HepG2 (cell line): ENCODE measurements around the gene ESRP2. TPM values are rescaled to one million over a fixed set of nuclear protein-coding genes. Genes with fewer than 3 reads are reported as not detected.
A peak's percentile ranks its signal among the peaks of the same experiment; 100 is the strongest.

Experiments
- ATAC-seq: fragments of 200-7000 bp; cut with Tn5 transposase; 3 replicates; pipeline ENCODE4 v1.9.1; 2020; ENCODE audit warnings: mild to moderate bottlenecking, moderate library complexity
- BruUV-seq: library from RNA; stranded (reverse); fragments of 400-500 nt; replicated peaks from 2 replicates; lab custom pipeline; 2021; lab: Mats Ljungman, UMichigan
- CTCF ChIA-PET: fragments of 300-600 bp; formaldehyde crosslinking; extraction: SDS; loops from one replicate; lab custom pipeline; 2021; ENCODE audit warnings: low total read pairs, inconsistent platforms, low intra/inter-chr PET ratio; lab: Yijun Ruan, JAX
- POLR2A ChIA-PET: fragments of 350-600 bp; sonication (Branson Sonifier 250); formaldehyde crosslinking; loops from one replicate; lab custom pipeline; 2020; ENCODE audit warnings: antibody characterized with exemption, inconsistent platforms; lab: Yijun Ruan, JAX
- DNase-seq: peaks from one replicate; pipeline ENCODE4 v3.0.0-alpha.2; 2015; ENCODE audit warnings: low spot score
- FAIRE-seq: peaks from 3 replicates; lab custom pipeline; 2011; peaks lifted over from hg19 to GRCh38; lab: Jason Lieb, UNC
- H2AFZ ChIP-seq: one replicate; pipeline ENCODE4 v1.6.1; 2011; ENCODE audit warnings: low read length, inconsistent platforms
- H3K27ac ChIP-seq: fragments of 300-600 bp; 3 replicates; pipeline ENCODE4 v1.8.0; 2011; ENCODE audit warnings: mixed run types, mild to moderate bottlenecking, mixed read lengths, low read length, inconsistent platforms; ENCODE audit not compliant: insufficient read depth; ENCODE audit errors: extremely low read length
- H3K27me3 ChIP-seq, 2 experiments: fragments of 200-600 bp in 1 of 2; 2 replicates in 1 of 2; 3 replicates in 1 of 2; pipeline versions ENCODE4 v1.6.0 to v1.8.0; 2011; ENCODE audit warnings: low read length in 2 of 2, mild to moderate bottlenecking in 2 of 2, moderate library complexity in 2 of 2, inconsistent platforms in 1 of 2; ENCODE audit not compliant: insufficient read depth in 2 of 2, control insufficient read depth in 1 of 2
- H3K36me3 ChIP-seq, 2 experiments: fragments of 200-600 bp in 1 of 2; replicated peaks in 1 of 2; 2 replicates in 1 of 2; 3 replicates in 1 of 2; pipeline versions ENCODE4 v1.5.1 to v1.8.0; 2011; ENCODE audit warnings: low read length in 2 of 2, inconsistent platforms in 1 of 2; ENCODE audit not compliant: insufficient read depth in 2 of 2, control insufficient read depth in 1 of 2
- H3K4me1 ChIP-seq: 2 replicates; pipeline ENCODE4 v1.5.1; 2012; ENCODE audit warnings: low read length, inconsistent platforms; ENCODE audit not compliant: insufficient read depth
- H3K4me2 ChIP-seq: 2 replicates; pipeline ENCODE4 v1.6.0; 2011; ENCODE audit warnings: low read depth, low read length, inconsistent platforms
- H3K4me3 ChIP-seq, 3 experiments: fragments of 200-600 bp in 1 of 3; sonication (generic), shearing (Covaris generic) in 1 of 3; replicated peaks in 1 of 3; 2 replicates each; pipeline ENCODE4 v1.5.1; 2011 to 2016; ENCODE audit warnings: low read length in 3 of 3, inconsistent platforms in 2 of 3, low read depth in 2 of 3, mild to moderate bottlenecking in 2 of 3, control low read depth in 1 of 3, mixed read lengths in 1 of 3; ENCODE audit not compliant: insufficient read depth in 1 of 3
- H3K79me2 ChIP-seq: one replicate; pipeline ENCODE4 v1.6.1; 2011; ENCODE audit warnings: low read length, inconsistent platforms; ENCODE audit not compliant: insufficient read depth
- H3K9ac ChIP-seq: 2 replicates; pipeline ENCODE4 v1.6.0; 2011; ENCODE audit warnings: mild to moderate bottlenecking, low read depth, low read length, inconsistent platforms; ENCODE audit not compliant: insufficient read depth
- H3K9me3 ChIP-seq: 2 replicates; pipeline ENCODE4 v1.5.1; 2012; ENCODE audit warnings: mild to moderate bottlenecking, low read length
- H4K20me1 ChIP-seq: 2 replicates; pipeline ENCODE4 v1.6.0; 2011; ENCODE audit warnings: inconsistent platforms, mild to moderate bottlenecking, low read length, moderate library complexity; ENCODE audit not compliant: insufficient read depth
- AGO1 ChIP-seq: fragments of 200-400 bp; formaldehyde crosslinking; IDR thresholded peaks from 2 replicates; pipeline ENCODE4 v1.6.1; 2017; ENCODE audit warnings: mild to moderate bottlenecking, low read depth, low read length, moderate library complexity; ENCODE audit not compliant: poor library complexity, severe bottlenecking
- AGO2 ChIP-seq: fragments of 200-400 bp; formaldehyde crosslinking; optimal IDR thresholded peaks from 2 replicates; pipeline ENCODE3; 2017; ENCODE audit warnings: mild to moderate bottlenecking, low read depth, low read length, moderate library complexity
- AKAP8 ChIP-seq: sonication (generic); formaldehyde crosslinking; IDR thresholded peaks from 2 replicates; pipeline ENCODE4 v1.5.1; 2020; ENCODE audit warnings: mild to moderate bottlenecking, missing genetic modification reagents
- CREM ChIP-seq, 2 experiments: sonication (generic) in 1 of 2; formaldehyde crosslinking in 1 of 2; IDR thresholded peaks; 2 replicates each; pipeline versions ENCODE4 v1.4.0 to v1.6.1; 2016 to 2020; ENCODE audit warnings: antibody characterized with exemption in 1 of 2, mild to moderate bottlenecking in 1 of 2, missing genetic modification reagents in 1 of 2
- MAX ChIP-seq: IDR thresholded peaks from 2 replicates; pipeline ENCODE4 v1.6.1; 2012; ENCODE audit warnings: inconsistent platforms
- RBFOX2 ChIP-seq: fragments of 200-400 bp; formaldehyde crosslinking; IDR thresholded peaks from 2 replicates; pipeline ENCODE4 v1.6.1; 2017; ENCODE audit warnings: low read depth, mild to moderate bottlenecking, low read length
- RBM22 ChIP-seq: fragments of 200-400 bp; formaldehyde crosslinking; optimal IDR thresholded peaks from 2 replicates; pipeline ENCODE3; 2017; ENCODE audit warnings: mild to moderate bottlenecking, low read length, moderate library complexity
- TBX3 ChIP-seq: fragments of 450-650 bp; IDR thresholded peaks from 2 replicates; pipeline ENCODE4 v1.6.1; 2017; ENCODE audit warnings: antibody characterized with exemption, mild to moderate bottlenecking, inconsistent platforms, borderline replicate concordance
- TP53 ChIP-seq: sonication (generic); formaldehyde crosslinking; conservative IDR thresholded peaks from 2 replicates; pipeline ENCODE4 v1.4.0; 2020; ENCODE audit warnings: missing genetic modification reagents
- ZBTB38 ChIP-seq: sonication (generic); formaldehyde crosslinking; IDR thresholded peaks from 2 replicates; pipeline ENCODE4 v1.5.1; 2020; ENCODE audit warnings: mild to moderate bottlenecking, missing genetic modification reagents
- ZNF766 ChIP-seq: sonication (generic); formaldehyde crosslinking; IDR thresholded peaks from 2 replicates; pipeline ENCODE4 v1.5.0; 2020; ENCODE audit warnings: missing genetic modification reagents, borderline replicate concordance
- WGBS: methylation state at CpG from one replicate; pipeline ENCODE4 v1.1.6; 2017; ENCODE audit warnings: low lambda C conversion rate; 5-methylcytosine and 5-hydroxymethylcytosine counted together
- in situ Hi-C: cut with HindIII; loops from 2 replicates; pipeline ENCODE4 v1.10.0; 2017; ENCODE audit warnings: low pct_unique_long_range_greater_than_20kb; ENCODE audit not compliant: extremely low pct_ligation_motif_present
- intact Hi-C: fragments of 100-400 bp; cut with micrococcal nuclease; formaldehyde crosslinking; loops from one replicate; pipeline ENCODE4 v1.10.0; 2022; ENCODE audit not compliant: unreplicated experiment
- polyA plus RNA-seq, 8 experiments: library from polyadenylated mRNA; depleted of rRNA in 3 of 8; stranded (reverse) in 7 of 8; unstranded in 1 of 8; fragments of >200 nt; fragmentation: Illumina TruSeq in 4 of 8; extraction: Trizol in 4 of 8; gene quantifications; 2 replicates each; pipeline versions ENCODE4 v1.2.1 to v1.2.3, GENCODE V29; 2011 to 2016; ENCODE audit warnings: low read depth in 4 of 8, missing spikeins in 1 of 8, mixed read lengths in 1 of 8; ENCODE audit not compliant: insufficient read depth in 1 of 8
- total RNA-seq, 5 experiments: library from RNA; depleted of rRNA; stranded (reverse); fragments of >200 nt; fragmentation: Illumina TruSeq; extraction: Trizol; gene quantifications; 2 replicates each; pipeline ENCODE4 v1.2.3, GENCODE V29; 2016; ENCODE audit warnings: low read depth in 1 of 5
- TF ChIP-seq, protein P1 (sequence below): sonication (generic); formaldehyde crosslinking; IDR thresholded peaks from 2 replicates; pipeline ENCODE4 v1.4.0; 2020; ENCODE audit warnings: missing genetic modification reagents

The ESRP2 gene
- total and polyA plus RNA-seq, 2 of the 13 experiments (the other 11 are each of a cell fraction or from before 2014, with no cell fraction given) = 21.1 to 32.4 TPM

DNA sequence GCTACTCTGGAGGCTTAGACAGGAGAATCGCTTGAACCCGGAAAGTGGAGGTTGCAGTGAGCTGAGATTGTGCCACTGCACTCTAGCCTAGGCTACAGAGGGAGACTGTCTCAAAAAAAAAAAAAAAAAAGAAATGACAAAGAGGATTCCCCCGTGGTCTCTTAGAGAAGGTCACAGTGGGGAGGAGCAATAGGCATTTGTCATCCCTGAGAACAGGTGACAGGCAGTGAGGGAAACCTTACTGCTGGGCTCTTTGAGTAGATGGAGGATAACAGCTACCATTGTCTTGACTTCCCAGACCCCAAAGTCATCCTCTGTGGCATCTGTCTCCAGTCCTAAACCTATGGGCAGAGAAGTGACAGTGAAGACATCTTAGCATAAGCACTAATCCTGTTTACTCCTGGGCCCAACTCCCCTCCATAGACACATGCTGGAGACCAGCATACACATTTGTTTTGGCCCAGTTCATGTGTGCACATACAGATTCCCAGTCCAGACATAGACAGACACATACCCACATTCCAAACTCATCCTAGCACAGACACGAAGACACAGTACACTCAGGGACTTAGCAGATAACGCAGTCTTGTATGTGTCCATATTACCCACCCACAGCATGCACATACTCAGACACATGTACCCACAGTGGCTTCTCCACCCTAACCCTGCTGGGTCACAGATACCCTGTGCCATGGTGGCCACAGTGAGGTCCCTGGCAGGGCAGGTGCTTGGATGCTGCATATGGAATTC, 2.7 kb downstream of the ESRP2 start (continued):
- TF ChIP-seq TBX3 (peak; percentile 10; the same call in 1 of the 2 replicates), TP53 (CRISPR knock-in tag) (no peak), CREM (IDR thresholded peaks at IDR 0.05) (no peak), CREM (CRISPR knock-in tag; IDR thresholded peaks at IDR 0.05) (no peak)

- WGBS = 98% methylated on average over 15 of the region's 16 CpGs
These were observed 3.6 kb downstream of the ESRP2 start for GRCh38 chr16:68232335-68232734.

More at GRCh38 chr16:68232335-68232734, 3.6 kb downstream of the ESRP2 start:
- CTCF ChIA-PET = no interaction called here
- in situ Hi-C loops (loop anchor here (10.0 kb wide), 1 partner anchor 148 kb away; the partner anchor contains the start of gene NFATC3), intact Hi-C loops (no loop called here)
- FAIRE-seq = no peak
- BruUV-seq = no TSS peak
- no peak overlapping the region for H3K9ac ChIP-seq
- peaks cover 44% of the 10 kb centered on the region for H4K20me1 ChIP-seq
- ATAC-seq = no peak
- peaks cover 29% of the 10 kb centered on the region for H3K79me2 ChIP-seq
- no peak overlapping the region for H3K27ac ChIP-seq
- TF ChIP-seq AKAP8 (CRISPR knock-in tag) (no peak), AGO1 (peak; percentile 55), ZBTB38 (peak; percentile 17; the same call in 1 of the 2 replicates), RBFOX2 (peak; percentile 56), RBM22 (peak; percentile 13), ZNF766 (CRISPR knock-in tag) (no peak), MAX (no peak), AGO2 (peak; percentile 80)
- TF ChIP-seq, protein P1, sequence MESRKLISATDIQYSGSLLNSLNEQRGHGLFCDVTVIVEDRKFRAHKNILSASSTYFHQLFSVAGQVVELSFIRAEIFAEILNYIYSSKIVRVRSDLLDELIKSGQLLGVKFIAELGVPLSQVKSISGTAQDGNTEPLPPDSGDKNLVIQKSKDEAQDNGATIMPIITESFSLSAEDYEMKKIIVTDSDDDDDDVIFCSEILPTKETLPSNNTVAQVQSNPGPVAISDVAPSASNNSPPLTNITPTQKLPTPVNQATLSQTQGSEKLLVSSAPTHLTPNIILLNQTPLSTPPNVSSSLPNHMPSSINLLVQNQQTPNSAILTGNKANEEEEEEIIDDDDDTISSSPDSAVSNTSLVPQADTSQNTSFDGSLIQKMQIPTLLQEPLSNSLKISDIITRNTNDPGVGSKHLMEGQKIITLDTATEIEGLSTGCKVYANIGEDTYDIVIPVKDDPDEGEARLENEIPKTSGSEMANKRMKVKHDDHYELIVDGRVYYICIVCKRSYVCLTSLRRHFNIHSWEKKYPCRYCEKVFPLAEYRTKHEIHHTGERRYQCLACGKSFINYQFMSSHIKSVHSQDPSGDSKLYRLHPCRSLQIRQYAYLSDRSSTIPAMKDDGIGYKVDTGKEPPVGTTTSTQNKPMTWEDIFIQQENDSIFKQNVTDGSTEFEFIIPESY (CRISPR knock-in tag) = peak; percentile 84
- no peak overlapping the region for H3K4me3 ChIP-seq
- H2AFZ ChIP-seq = no peak overlapping the region
- no peaks in the 10 kb centered on the region for H3K9me3 ChIP-seq
- peaks cover 37% of the 10 kb centered on the region for H3K4me1 ChIP-seq
- peaks cover 33 to 58% of the 10 kb centered on the region in 2 experiments for H3K36me3 ChIP-seq
- DNase-seq = no peak
- H3K27me3 ChIP-seq = no peaks in the 10 kb centered on the region; a peak in 1 of 5 replicates
- POLR2A ChIA-PET = no interaction called here
- no peak overlapping the region for H3K4me2 ChIP-seq
